OCI-LY3 (cell line): ENCODE measurements around the gene MYL12B.

Experiments used
- H2AFZ ChIP-seq: fragments of 200-600, 300-600 bp; shearing (Covaris generic); 2 replicates; pipeline ENCODE4 v1.6.0; 2014; ENCODE audit warnings: antibody characterized with exemption, low read depth, low read length
- H3K27ac ChIP-seq: fragments of 200-600, 300-600 bp; sonication (generic); 2 replicates; pipeline ENCODE4 v1.5.1; 2014; ENCODE audit warnings: mild to moderate bottlenecking, low read length, moderate library complexity, mixed read lengths
- H3K27me3 ChIP-seq: fragments of 200-600, 300-600 bp; sonication (generic); 2 replicates; pipeline ENCODE4 v1.6.1; 2014; ENCODE audit warnings: low read depth, low read length, mixed read lengths
- H3K36me3 ChIP-seq: fragments of 200-600, 300-600 bp; sonication (generic); replicated peaks from 2 replicates; pipeline ENCODE3; 2014; ENCODE audit warnings: low read depth, low read length, mixed read lengths
- H3K4me1 ChIP-seq: fragments of 300-600, 200-600 bp; sonication (generic); 2 replicates; pipeline ENCODE4 v1.6.1; 2014; ENCODE audit warnings: low read length, mixed read lengths
- H3K4me2 ChIP-seq: fragments of 200-600, 300-600 bp; sonication (generic); 2 replicates; pipeline ENCODE4 v1.6.1; 2014; ENCODE audit warnings: low read length, mixed read lengths
- H3K4me3 ChIP-seq: fragments of 300-600, 200-600 bp; sonication (generic); 2 replicates; pipeline ENCODE4 v1.5.1; 2014; ENCODE audit warnings: antibody characterized with exemption, mild to moderate bottlenecking, low read length, moderate library complexity
- H3K79me2 ChIP-seq: fragments of 300-600, 200-600 bp; shearing (Covaris generic); 2 replicates; pipeline ENCODE4 v1.6.1; 2014; ENCODE audit warnings: mild to moderate bottlenecking, low read length, mixed read lengths
- H3K9ac ChIP-seq: fragments of 300-600, 200-600 bp; shearing (Covaris generic); 2 replicates; pipeline ENCODE4 v1.6.0; 2014; ENCODE audit warnings: mild to moderate bottlenecking, low read length, moderate library complexity
- H3K9me3 ChIP-seq: fragments of 200-600, 300-600 bp; shearing (Covaris generic); 2 replicates; pipeline ENCODE4 v1.6.1; 2014; ENCODE audit warnings: low read length, mixed read lengths; ENCODE audit not compliant: insufficient read depth
- H4K20me1 ChIP-seq: fragments of 200-600, 300-600 bp; sonication (generic); 2 replicates; pipeline ENCODE4 v1.6.1; 2016; ENCODE audit warnings: low read length, mixed read lengths; ENCODE audit not compliant: insufficient read depth
- CTCF ChIP-seq: fragments of 200-600, 300-600 bp; sonication (generic); IDR thresholded peaks from 2 replicates; pipeline ENCODE4 v1.5.1; 2014; ENCODE audit warnings: antibody characterized with exemption, low read length, low read depth
- EZH2phosphoT487 ChIP-seq: fragments of 200-600 bp; shearing (Covaris generic); IDR thresholded peaks from 2 replicates; pipeline ENCODE4 v1.6.1; 2018; ENCODE audit warnings: antibody characterized with exemption, mixed run types, low read depth

The MYL12B gene

GRCh38 chr18:3266062-3266608, 4.2 kb downstream of the MYL12B start:
- H3K9me3 ChIP-seq: no peaks in the 10 kb centered on the region
- H3K79me2 ChIP-seq: peaks cover 93% of the 10 kb centered on the region
- peaks cover 50% of the 10 kb centered on the region for H4K20me1 ChIP-seq
- H3K4me1 ChIP-seq: peaks cover 35% of the 10 kb centered on the region
- no peaks in the 10 kb centered on the region for H3K27me3 ChIP-seq
- H3K4me3 ChIP-seq: no peak overlapping the region
- TF ChIP-seq CTCF: no peak
- no peak overlapping the region for H3K9ac ChIP-seq
- no peak overlapping the region for H2AFZ ChIP-seq
- no peaks in the 10 kb centered on the region for H3K36me3 ChIP-seq
- H3K4me2 ChIP-seq: no peak overlapping the region
- no peak overlapping the region for H3K27ac ChIP-seq

- peaks cover 55% of the 10 kb centered on the region for H4K20me1 ChIP-seq
- no peak overlapping the region for H3K9ac ChIP-seq
- H3K4me2 ChIP-seq: no peak overlapping the region
- H3K27ac ChIP-seq: no peak overlapping the region
- no peaks in the 10 kb centered on the region for H3K9me3 ChIP-seq
- peaks cover 4% of the 10 kb centered on the region for H3K36me3 ChIP-seq
- no peak overlapping the region for H3K4me3 ChIP-seq
- H2AFZ ChIP-seq: no peak overlapping the region
- no peak for TF ChIP-seq CTCF
- H3K4me1 ChIP-seq: peaks cover 30% of the 10 kb centered on the region
- H3K27me3 ChIP-seq: no peaks in the 10 kb centered on the region
- H3K79me2 ChIP-seq: peaks cover 92% of the 10 kb centered on the region
Observed at GRCh38 chr18:3268306-3268705, 6.4 kb downstream of the MYL12B start.

- no peak overlapping the region; the same call in 1 of the 2 replicates for H3K4me3 ChIP-seq
- 0 out of 2 replicates have a peak overlapping the region, but pooled peaks have one; percentile 24 for H3K4me2 ChIP-seq
- H3K79me2 ChIP-seq: peaks cover 81% of the 10 kb centered on the region
- TF ChIP-seq EZH2phosphoT487: no peak
- TF ChIP-seq CTCF: no peak
- peaks cover 22% of the 10 kb centered on the region for H3K4me1 ChIP-seq
- H3K27ac ChIP-seq: no peak overlapping the region
- peaks cover 48% of the 10 kb centered on the region for H4K20me1 ChIP-seq
- H2AFZ ChIP-seq: no peak overlapping the region
- peaks cover 8% of the 10 kb centered on the region for H3K36me3 ChIP-seq
- H3K27me3 ChIP-seq: no peaks in the 10 kb centered on the region
- H3K9me3 ChIP-seq: no peaks in the 10 kb centered on the region
- H3K9ac ChIP-seq: no peak overlapping the region
Observed at GRCh38 chr18:3269241-3269913, 7.4 kb downstream of the MYL12B start.

- H4K20me1 ChIP-seq: peaks cover 48% of the 10 kb centered on the region
- no peak overlapping the region for H3K9ac ChIP-seq
- H3K27ac ChIP-seq: no peak overlapping the region
- H3K9me3 ChIP-seq: no peaks in the 10 kb centered on the region
- TF ChIP-seq CTCF: no peak
- no peak for TF ChIP-seq EZH2phosphoT487
- H3K79me2 ChIP-seq: peaks cover 76% of the 10 kb centered on the region
- H3K4me1 ChIP-seq: peaks cover 20% of the 10 kb centered on the region
- H3K4me3 ChIP-seq: no peak overlapping the region; the same call in 1 of the 2 replicates
- no peaks in the 10 kb centered on the region for H3K27me3 ChIP-seq
- H3K4me2 ChIP-seq: 0 out of 2 replicates have a peak overlapping the region, but pooled peaks have one; percentile 24
- peaks cover 12% of the 10 kb centered on the region for H3K36me3 ChIP-seq
- no peak overlapping the region for H2AFZ ChIP-seq
Observed at GRCh38 chr18:3269914-3270299, 8.0 kb downstream of the MYL12B start.
